NCI-H2227 (cell line): ENCODE data around the gene PIK3CD.

Experiments
- DNase-seq: peaks from one replicate; lab custom pipeline; 2025; ENCODE audit not compliant: unreplicated experiment; lab: John Stamatoyannopoulos, UW

PIK3CD gene

DNA sequence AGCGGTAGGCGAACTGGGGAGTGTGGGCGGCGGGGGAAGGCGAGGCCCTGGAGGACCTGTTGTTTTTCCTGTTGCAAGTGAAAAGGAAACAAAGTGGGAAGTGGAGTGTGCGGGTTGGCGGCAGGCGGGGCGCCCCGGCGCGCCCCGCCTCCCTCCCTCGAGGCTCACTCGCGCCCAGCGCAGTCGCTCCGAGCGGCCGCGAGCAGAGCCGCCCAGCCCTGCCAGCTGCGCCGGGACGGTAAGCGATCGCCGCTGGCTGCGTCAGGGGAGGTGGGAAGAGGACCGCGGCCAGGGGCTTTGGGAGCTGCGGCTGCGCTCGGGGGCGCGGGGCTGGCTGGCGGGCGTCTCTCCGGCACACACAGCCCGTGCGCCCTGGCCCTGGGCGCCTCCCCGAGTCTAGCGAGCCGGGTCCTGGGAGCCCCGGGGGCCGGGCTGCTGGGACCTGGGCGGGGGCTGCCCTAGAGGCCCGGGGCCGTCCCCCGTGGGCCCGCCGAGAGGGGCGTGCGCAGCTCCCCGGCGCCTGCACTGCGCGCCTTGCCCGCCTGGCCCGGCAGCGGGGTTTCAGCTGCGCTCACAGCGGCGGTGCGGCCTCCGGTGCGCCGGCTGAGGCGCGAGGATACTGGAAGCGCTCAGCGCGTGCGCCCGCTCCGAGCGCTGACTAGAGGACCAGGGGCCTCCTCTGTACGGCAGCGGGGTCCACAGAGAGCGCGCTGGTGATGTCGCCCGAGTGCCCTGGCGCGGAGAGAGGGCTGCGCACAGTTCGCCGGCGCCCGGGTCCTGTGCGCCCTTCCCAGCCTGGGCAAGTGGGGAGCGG is at the start of gene PIK3CD:
TSS of gene PIK3CD (plus strand) at position 167 of the 814 bp plus-strand sequence. CDS start 58,725 bp downstream, outside the sequence.
- peak; percentile 84 for DNase-seq

DNA sequence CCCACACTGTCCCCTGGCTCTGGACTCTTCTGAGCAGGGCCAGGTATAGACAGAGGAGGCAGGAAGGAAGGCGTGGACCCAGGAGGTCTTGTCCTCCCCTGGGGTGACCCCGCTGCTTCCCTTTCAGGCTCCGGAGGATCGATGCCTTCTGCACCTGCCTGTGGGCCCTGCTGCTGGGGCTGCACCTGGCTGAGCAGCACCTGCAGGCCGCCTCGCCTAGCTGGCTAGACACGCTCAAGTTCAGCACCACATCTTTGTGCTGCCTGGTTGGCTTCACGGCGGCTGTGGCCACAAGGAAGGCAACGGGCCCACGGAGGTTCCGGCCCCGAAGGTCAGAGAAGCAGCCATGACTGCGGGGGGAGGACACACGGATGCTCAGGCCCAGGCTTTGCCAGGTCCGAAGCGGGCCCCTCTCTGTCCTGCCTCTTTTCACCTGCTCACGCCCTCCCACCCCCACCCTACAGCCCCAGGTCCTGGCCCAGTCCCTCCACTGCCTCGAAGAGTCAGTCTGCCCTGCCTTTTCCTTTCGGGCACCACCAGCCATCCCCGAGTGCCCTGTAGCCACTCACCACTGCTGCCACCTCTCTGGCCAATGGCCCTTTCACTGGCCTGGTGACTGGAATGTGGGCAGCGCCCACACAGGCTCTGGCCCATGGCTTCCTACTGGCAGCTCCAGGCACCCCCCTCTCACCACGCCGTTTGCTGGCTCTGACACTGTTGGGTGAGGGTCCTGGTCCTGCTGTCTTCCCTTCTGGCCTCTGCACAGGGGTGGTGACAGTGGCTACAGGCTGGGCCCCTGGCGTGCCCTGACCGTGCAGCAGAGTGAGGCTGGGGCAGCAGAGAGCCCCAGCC is 49.4 kb upstream of the PIK3CD start:
- no peak for DNase-seq

DNA sequence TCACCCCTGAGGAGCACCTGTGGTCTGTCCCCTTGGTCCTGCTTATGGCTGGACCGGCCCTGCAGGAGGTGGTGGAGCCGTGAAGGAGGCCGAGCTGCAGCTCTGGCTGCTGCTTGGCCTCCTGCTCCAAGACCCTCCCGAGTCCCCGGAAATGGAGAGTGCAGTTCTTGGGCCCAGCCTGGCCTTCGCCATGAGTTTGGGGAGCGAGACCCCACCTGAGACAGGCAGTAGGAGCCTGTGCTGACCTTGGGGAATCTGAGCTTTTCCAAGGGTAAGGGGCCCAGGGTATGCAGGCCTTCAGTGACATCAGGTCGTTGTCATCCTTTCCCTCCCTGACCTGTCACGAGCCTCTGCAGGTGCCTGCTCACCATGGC is 48.8 kb upstream of the PIK3CD start:
- no peak for DNase-seq

DNA sequence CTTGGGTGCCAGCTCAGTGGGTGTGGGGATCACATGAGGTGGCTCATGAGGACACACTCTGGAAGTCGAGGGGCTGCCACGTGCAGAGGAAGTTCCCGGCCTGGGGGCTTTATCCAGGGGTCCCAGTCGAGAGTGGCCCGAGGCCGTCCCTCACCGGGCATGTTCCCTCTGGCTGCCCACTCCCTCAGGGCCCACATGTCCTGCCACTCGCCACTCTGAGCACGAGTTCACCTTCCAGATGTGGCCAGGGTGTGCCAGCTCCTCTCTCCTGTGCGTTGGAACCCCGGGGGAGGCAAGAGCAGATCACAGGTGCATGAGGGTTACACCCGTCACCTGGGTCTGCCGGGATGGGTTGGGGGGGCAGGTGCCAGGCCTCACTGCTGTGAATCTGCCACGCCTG is 48.2 kb upstream of the PIK3CD start:
- no peak for DNase-seq

DNA sequence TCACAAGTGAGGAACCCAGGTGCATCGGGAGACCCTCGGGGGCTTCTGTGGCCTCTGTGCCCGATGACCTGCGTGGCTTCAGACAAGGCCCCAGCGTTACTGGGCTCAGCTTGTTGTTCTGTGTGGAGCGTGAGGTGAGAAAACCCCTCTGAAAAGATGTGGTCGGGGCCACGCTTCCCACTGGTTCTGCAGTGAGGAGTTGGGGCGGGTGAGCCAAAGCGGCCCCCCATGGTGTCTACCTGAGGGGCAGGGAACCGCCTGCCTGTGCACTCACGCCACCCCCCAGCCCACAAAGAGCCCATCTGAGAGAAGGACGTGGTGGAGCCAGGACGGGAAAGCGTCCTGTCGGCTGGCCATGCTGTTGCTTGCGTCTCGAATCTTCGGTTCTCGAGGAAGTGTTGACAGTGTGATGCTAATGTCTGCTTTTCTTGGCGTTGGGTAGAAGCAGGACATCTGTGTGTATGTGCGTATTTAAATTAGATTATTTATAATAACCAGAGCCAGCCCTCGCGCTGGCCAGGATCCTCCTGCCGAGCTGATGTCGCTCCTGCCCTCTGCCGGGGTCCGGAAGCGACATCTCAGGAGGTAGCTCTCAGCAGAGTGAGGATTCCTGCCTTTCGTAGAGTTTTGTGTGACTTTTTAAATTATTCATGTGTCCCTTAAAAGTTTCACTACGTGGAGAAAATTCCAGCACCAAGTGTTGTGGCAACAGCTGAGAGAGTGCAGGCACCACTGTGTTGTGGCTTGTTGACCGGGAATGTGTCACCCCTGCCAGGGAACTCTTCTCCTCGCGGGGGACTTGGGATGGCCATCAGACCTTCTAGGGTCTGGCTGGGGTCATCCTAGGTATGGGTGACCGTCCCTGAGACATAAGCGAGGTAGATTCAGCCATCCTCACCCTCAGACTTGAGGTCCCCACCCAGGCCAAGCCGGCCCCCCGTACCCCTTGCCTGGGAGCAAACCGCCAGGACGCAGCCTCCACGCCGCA is 47.5 kb upstream of the PIK3CD start:
- DNase-seq, result no peak

DNA sequence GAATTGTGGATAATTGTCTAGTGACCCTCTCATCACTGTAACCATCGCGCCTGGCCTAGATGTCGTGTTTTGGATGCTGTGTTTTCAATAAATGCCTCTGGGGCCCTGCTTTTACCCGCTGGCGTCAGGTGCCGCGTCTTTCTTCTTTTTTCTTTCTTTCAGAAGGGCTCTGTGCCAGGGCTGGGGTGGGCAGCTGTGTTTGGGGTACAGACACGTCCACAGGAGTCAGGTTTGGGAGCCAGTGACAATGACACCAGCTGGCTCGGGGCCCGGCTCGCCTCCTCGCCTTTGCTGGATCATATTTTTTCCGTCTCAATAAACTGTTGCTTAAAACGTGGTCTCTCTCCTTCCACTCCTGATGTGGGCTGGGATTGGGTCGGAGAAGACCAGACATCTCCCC is 46.7 kb upstream of the PIK3CD start:
- DNase-seq, result no peak

DNA sequence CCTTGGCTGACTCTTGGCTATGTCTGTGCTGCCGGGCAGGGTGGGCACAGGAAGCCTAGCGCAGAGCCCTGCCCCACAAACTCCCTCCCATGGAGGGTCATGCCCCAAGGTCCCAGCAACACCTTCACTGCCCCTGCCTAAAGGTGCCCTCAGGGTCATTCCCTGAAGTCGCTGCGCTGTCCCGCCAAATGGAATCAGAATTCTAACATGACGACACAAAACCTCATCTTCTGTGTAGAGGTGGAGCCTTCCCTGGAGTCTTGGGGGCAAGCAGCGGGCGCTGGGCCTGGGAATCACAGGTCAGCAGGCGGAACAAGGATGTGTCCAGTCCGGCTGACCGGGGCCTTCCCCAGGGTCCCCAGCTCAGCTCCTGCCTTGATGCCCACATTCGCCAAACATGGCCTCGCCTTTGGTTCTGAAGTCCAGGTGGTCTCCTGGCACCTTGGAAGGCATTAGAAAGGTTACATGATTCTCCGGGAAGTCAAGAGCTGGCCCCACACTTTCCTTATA is 45.5 kb upstream of the PIK3CD start:
- no peak for DNase-seq

DNA sequence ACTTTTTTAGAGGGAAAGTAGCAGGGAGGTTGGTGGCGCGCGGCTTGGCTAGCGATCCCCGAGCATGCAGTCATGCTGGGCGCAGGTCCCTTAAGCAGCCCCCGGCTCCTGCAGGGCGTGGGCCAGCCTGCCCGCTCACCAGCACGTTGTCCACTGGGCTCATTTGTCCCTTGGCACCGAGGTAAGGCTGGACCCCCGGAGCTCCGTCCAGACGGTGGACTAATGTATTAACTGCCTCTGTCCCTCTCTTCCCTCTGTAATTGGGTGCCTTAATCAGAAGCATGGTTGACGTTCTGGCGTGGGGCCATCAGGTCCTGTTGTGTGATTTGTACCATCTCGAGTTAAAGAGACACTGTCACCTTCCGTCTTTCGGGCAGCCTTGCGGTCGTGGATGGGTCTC is 45.1 kb upstream of the PIK3CD start:
- DNase-seq, result no peak

DNA sequence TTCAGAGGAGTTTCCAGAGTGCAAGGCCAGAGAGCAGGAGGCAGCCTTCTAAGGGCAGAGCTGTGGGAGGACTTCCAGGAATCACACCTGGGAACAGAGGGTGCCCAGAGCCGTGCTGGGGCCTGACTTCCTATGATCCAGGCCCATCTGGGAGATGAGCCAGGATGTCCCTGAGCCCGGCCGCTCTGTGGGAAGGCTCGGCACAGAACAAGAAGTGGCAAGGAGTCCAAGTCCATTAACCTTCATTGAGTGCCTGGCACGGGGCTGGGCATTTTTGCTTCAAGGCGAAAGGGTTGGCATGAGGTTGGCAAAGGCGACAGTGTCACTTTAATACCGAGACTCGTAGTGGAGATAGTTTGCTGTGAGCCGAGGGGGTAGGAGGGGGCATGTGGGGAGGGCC is 44.6 kb upstream of the PIK3CD start:
- no peak for DNase-seq

DNA sequence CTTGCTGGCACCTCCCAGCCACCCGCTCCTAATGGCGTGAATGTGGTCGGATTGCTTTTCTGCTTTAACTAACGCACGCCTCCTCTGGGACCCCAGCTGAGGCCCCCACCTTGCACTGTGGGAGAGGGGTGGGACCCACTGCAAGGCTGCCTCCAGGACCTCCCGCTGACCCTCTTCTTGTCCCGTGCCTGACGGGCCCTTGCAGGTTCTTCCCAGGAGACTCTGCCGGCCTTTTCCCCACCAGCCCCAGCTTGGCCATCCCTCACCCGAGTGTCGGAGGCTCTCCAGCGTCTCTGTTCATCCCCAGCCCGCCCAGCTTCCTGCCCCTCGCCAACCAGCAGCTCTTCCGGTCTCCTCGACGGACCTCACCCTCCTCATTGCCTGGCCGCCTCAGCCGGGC is 44.2 kb upstream of the PIK3CD start:
- no peak for DNase-seq

DNA sequence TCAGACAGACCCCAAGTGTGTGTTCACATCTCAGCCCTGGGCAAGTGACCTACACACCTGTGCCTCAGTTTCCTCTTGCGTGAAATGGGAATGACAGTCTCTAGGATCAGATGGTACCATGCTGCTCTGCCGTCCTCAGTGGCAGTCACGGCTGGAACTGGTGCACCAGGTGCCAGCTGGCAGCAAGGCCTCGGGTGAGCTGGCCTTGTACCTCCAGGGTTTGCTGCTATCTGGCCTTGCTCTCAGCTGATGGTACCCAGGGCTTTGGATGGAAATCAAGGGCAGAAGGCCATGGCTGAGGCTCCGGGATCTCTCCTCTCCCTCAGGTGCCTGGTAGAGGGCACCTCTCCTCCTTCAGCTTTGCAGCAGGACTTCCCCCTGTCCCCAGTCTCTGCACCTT is 41.5 kb upstream of the PIK3CD start:
- no peak for DNase-seq

DNA sequence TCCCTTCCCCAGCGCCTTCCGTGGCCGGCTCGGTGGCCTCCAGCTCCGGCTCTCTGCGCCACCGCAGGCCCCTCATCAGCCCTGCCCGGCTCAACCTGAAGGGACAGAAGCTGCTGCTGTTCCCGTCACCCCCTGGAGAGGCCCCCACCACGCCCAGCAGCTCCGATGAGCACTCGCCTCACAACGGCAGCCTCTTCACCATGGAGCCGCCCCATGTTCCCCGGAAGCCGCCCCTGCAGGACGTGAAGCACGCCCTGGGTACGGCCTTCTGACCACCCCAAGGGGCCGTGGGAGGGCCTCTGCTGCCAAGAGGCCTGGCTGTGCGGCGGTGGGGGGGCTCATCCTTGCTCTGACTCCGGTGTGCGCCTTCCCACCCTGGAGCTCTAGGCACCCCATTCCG is 41.0 kb upstream of the PIK3CD start:
- DNase-seq, result no peak

DNA sequence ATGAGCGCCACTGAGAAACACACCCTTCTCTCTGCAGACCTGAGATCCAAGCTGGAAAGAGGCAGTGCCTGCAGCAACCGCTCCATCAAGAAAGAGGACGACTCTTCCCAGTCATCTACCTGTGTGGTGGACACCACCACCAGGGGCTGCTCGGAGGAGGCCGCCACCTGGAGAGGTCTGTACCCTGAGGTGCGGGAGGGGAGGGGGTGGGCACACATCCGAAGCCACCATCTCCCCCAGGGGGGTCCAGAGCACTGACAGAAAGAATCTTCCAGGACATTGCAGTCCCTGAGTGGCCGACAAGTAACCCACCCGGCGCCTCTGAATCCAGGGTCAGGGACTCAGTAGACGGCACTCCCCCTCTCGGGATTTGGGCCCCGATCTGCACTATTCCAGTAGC is 39.8 kb upstream of the PIK3CD start:
- no peak for DNase-seq

DNA sequence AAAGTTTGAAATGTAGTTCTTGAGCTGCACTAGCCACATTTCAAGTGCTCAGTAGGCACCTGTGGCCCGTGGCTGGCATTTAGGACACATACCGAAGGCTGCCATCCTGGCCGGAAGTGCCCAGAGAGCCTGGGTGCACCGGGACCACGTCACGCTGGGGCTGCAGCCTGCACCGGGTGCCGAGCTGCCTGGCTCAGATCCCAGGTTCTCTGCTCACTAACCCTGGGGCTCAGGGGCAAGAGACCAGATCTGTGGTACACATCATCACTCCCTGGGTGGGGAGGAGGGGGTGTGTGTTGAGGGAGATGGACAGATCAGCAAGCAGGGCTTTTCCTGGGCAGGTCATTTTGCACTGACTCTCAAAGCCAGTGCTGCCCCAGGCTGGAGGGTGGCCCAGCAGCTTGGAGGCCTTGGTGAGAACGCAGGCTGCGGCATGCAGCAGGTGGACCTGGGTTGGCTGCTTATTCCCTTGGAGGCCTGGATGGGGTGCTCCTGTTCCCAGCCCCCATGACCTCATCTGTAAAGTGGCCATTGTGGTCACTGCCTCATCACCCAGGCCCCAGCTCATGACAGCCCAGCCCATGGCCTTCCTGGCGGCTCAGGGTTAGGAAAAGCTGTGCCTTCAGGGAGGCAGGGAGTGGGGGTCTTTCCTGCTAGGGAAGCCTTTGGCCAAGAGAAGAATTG is 39.2 kb upstream of the PIK3CD start:
- no peak for DNase-seq

DNA sequence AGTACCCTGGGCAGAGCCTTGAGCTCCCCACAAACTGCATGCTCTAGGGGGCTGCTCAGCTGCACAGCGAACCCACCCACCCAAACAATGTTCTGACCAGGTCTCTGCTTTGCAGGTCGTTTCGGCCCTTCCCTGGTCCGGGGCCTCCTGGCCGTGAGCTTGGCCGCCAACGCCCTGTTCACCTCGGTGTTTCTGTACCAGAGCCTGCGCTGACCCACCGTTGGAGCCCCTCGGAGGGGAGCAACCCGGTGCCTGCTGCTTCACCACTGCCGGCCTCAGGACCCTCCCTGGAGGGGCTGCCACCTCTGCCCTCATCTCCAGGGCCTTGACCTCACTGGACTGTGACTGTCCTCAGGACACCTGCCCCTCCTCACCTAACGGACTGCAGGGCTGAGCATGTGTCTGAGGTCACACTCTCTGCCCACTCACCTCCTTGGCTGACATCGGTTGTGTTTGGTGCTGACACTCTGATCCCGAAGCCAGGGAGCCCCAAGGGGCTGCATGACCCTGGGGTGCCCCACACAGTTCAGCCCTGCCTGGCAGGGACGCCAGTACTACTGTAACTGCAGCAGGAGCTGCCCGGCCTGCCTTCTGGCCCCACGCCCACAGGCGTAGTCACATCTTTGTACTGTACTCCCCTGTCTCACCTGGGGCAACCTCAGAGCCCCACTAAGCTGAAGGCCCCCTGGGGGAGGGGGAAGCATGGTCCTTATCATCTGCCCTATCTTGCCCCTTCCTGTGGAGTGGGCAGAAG is 38.5 kb upstream of the PIK3CD start:
- DNase-seq, result no peak

DNA sequence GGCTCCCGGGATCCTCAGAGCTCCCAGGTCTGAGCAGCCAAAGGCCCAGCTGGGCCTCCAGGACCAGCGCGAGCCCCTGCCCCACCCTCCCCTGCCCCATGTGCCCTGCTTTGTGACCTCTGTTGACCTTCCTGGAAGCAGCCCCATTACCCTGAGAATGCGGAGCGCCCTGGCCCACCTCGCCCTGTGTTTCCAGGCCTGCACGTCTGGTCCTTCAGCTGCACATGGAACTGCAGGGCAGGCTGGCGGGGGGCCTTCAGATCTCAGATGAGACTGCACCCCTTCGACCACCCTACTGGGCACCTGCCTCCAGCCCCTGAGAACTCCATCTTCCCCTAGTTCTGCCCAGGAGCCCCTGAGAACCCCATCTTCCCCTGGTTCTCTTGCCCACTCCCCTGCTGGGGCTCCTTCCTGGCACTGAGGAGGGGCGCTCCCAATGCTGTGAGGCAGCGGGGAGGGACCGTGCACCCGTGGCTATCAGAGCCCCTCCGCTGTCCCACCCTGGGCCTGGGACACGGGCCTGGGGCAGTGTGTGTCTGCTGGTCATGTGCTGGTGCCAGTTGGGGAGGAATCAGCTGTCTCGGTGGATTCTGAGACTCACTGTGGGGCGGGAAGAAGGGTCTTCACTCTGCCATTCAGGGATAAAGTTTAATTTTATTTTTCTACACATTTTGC is 37.8 kb upstream of the PIK3CD start:
- no peak for DNase-seq

DNA sequence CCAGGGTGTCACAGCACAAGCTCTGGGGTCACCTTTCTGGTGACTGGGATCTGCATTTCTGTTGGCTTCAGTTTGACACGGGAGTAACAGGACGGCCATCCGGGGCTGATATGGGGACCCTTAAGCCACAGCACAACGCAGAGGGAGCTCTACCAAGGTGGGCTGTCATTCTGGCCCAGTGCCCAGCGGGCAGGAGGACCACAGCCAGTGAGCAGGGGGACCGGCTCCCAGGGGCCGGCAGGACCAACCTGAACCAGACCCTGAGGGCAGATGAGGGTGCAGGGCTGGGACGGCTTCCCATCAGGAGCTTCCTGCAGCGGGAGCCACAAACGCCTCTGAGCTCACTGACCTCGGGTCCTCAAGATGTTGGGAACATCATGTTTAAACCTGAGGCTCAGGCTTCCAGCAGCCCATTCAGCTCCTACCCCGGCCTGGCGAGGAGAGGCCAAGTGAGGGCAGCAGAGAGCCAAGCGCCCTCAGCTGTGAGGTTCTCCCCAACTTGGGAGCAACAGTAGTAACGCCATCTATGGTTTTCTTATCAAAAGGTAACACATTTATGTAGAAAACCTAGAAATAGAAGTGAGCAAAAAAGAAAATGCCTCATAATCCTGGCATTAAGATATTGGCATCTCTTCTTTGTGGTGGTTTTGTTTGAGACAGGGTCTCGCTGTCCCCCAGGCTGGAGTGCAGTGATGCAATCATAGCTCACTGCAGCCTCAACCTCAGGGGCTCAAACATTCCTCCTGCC is 36.0 kb upstream of the PIK3CD start:
- peak; percentile 25 for DNase-seq

DNA sequence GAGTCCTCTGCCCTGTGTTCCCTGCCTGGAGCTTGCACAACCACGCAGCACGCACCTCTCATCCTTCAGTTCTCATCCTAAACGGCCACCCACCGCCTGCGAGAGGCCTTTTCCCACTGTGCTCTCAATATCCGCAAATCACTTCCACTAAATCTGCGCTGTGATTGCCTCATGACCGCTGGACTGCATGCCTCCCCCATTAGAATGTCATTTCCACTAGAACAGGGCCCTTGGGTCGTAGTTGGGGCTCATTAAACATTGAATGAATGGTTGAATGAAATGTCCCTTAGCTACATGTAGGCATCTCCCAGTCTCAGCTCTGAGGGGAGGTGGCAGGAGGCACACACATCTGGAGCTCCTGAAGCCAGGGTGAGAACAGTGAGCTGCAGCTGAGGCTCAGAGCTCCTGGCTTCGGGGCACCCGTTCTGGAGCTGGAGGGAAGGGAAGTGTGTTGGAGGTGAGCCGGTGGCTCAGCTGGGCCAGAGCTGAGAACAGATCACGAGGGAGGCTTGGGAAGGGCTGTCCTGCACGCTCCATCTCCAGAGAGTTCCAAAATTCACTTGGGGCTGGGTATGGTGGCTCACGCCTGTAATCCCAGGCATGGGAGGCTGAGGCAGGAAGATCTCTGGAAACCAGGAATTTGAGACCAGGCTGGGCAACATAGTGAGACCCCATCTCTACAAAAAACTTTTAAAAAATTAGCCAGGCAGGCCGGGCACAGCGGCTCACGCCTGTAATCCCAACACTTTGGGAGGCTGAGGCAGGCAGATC is 32.4 kb upstream of the PIK3CD start:
- DNase-seq, result no peak
